ENCODE measurements around the gene NEURL4.
"Not testable (repeated sequence)": the region's sequence is repeated elsewhere in the genome, so short reads cannot be mapped to it uniquely, and the experiment has no call there.

Gene NEURL4

GRCh38 chr17:7346761-7347614 is 17.9 kb upstream of the NEURL4 start:
- no peak for DNase-seq

GRCh38 chr17:7343250-7343649 is 14.1 kb upstream of the NEURL4 start:
- DNase-seq = no peak

- no peak for DNase-seq
Measured at GRCh38 chr17:7341842-7342241, 12.7 kb upstream of the NEURL4 start.

- DNase-seq = no peak
Measured at GRCh38 chr17:7340179-7340578, 11.0 kb upstream of the NEURL4 start.

- DNase-seq = not testable (repeated sequence)
Measured at GRCh38 chr17:7337600-7337999, 8.5 kb upstream of the NEURL4 start.

GRCh38 chr17:7336240-7337175 is 7.4 kb upstream of the NEURL4 start, which contains the start of gene ACAP1:
TSS of gene ACAP1 (plus strand) at chr17:7336529. CDS start at chr17:7336735, 206 bp downstream.
- peak; percentile 89 for DNase-seq

GRCh38 chr17:7335765-7336164 is 6.6 kb upstream of the NEURL4 start:
- DNase-seq = not testable (repeated sequence)

GRCh38 chr17:7334938-7335538 is 5.9 kb upstream of the NEURL4 start:
- DNase-seq = no peak

GRCh38 chr17:7332600-7333069 is 3.5 kb upstream of the NEURL4 start:
- DNase-seq = peak; percentile 60

GRCh38 chr17:7332111-7332510 is 3.0 kb upstream of the NEURL4 start:
- DNase-seq = no peak

GRCh38 chr17:7330638-7331015 is 1.5 kb upstream of the NEURL4 start:
- no peak for DNase-seq

- peak; percentile 87 for DNase-seq
Measured at GRCh38 chr17:7329997-7330637, 982 bp upstream of the NEURL4 start.

- DNase-seq = peak; percentile 97
Measured at GRCh38 chr17:7329374-7329996, 350 bp upstream of the NEURL4 start.

GRCh38 chr17:7328009-7328408 is 1.1 kb downstream of the NEURL4 start:
- no peak for DNase-seq

GRCh38 chr17:7327501-7327900 is 1.6 kb downstream of the NEURL4 start:
- no peak for DNase-seq

GRCh38 chr17:7327056-7327455 is 2.1 kb downstream of the NEURL4 start:
- no peak for DNase-seq

- DNase-seq = no peak
Measured at GRCh38 chr17:7326186-7326585, 2.9 kb downstream of the NEURL4 start.

- no peak for DNase-seq
Measured at GRCh38 chr17:7325031-7325528, 4.1 kb downstream of the NEURL4 start.

- DNase-seq = no peak
Measured at GRCh38 chr17:7324438-7324779, 4.7 kb downstream of the NEURL4 start.

GRCh38 chr17:7323731-7324437 is 5.3 kb downstream of the NEURL4 start:
- peak; percentile 77 for DNase-seq

- DNase-seq = no peak
Measured at GRCh38 chr17:7322520-7323194, 6.5 kb downstream of the NEURL4 start.
